HG03457 (cell line): Measurements from ENCODE around the gene STRIP2.
"Not testable (repeated sequence)": the region's sequence is repeated elsewhere in the genome, so short reads cannot be mapped to it uniquely, and the experiment has no call there.

ENCODE experiments used
- ATAC-seq: cut with Tn5 transposase; IDR thresholded peaks from one replicate; pipeline ENCODE4 v1.9.1; 2021; ENCODE audit warnings: moderate number of reproducible peaks; ENCODE audit not compliant: unreplicated experiment

Gene STRIP2

GRCh38 chr7:129450295-129450694, 16.1 kb downstream of the STRIP2 start:
- ATAC-seq, result no peak

GRCh38 chr7:129452589-129453231, 18.5 kb downstream of the STRIP2 start:
- ATAC-seq, result no peak

- ATAC-seq, result no peak
These were observed 19.4 kb downstream of the STRIP2 start for GRCh38 chr7:129453510-129454248.

- ATAC-seq, result no peak
These were observed 20.0 kb downstream of the STRIP2 start for GRCh38 chr7:129454249-129454551.

GRCh38 chr7:129456421-129456820, 22.2 kb downstream of the STRIP2 start:
- ATAC-seq, result no peak

GRCh38 chr7:129457101-129457500, 22.9 kb downstream of the STRIP2 start:
- ATAC-seq, result no peak

- ATAC-seq, result no peak
These were observed 23.9 kb downstream of the STRIP2 start for GRCh38 chr7:129458171-129458570.

- ATAC-seq, result no peak
These were observed 27.6 kb downstream of the STRIP2 start for GRCh38 chr7:129461809-129462208.

- ATAC-seq, result no peak
These were observed 28.2 kb downstream of the STRIP2 start for GRCh38 chr7:129462420-129462819.

GRCh38 chr7:129464194-129464593, 30.0 kb downstream of the STRIP2 start:
- ATAC-seq, result no peak

- no peak for ATAC-seq
These were observed 30.8 kb downstream of the STRIP2 start for GRCh38 chr7:129465080-129465479.

- no peak for ATAC-seq
These were observed 32.6 kb downstream of the STRIP2 start for GRCh38 chr7:129466796-129467195.

GRCh38 chr7:129468087-129468486, 33.9 kb downstream of the STRIP2 start:
- ATAC-seq, result no peak

GRCh38 chr7:129468547-129468946, 34.3 kb downstream of the STRIP2 start:
- no peak for ATAC-seq

- no peak for ATAC-seq
These were observed 35.7 kb downstream of the STRIP2 start for GRCh38 chr7:129469930-129470329.

GRCh38 chr7:129470411-129470810, 36.2 kb downstream of the STRIP2 start:
- no peak for ATAC-seq

GRCh38 chr7:129471402-129471827, 37.2 kb downstream of the STRIP2 start:
- no peak for ATAC-seq

- not testable (repeated sequence) for ATAC-seq
These were observed 41.7 kb downstream of the STRIP2 start for GRCh38 chr7:129475931-129476330.

GRCh38 chr7:129476398-129476797, 42.2 kb downstream of the STRIP2 start:
- not testable (repeated sequence) for ATAC-seq

GRCh38 chr7:129479831-129480230, 45.6 kb downstream of the STRIP2 start:
- no peak for ATAC-seq

- no peak for ATAC-seq
These were observed 46.6 kb downstream of the STRIP2 start for GRCh38 chr7:129480674-129481363.

- ATAC-seq, result not testable (repeated sequence)
These were observed 47.1 kb downstream of the STRIP2 start for GRCh38 chr7:129481376-129481775.
